CD14-positive monocyte (primary cell): ENCODE results near the gene NANOS3. TPM values are rescaled to one million over a fixed set of nuclear protein-coding genes. Genes with fewer than 3 reads are reported as not detected.

Experiments
- DNase-seq, 3 donors: peaks; one replicate each; pipeline ENCODE4 v3.0.0-alpha.2; 2011 to 2022
- H2AFZ ChIP-seq: 2 replicates; pipeline ENCODE4 v1.6.0; 2012; ENCODE audit warnings: mild to moderate bottlenecking, low read depth, low read length, inconsistent platforms; ENCODE audit not compliant: insufficient read depth, poor library complexity, severe bottlenecking
- H3K27ac ChIP-seq, 2 donors: 1 replicate in 1 of 2; 2 replicates in 1 of 2; pipeline ENCODE4 v1.5.1; 2012 to 2013; ENCODE audit warnings: low read length in 2 of 2, control low read depth in 1 of 2, inconsistent platforms in 1 of 2, low read depth in 1 of 2, mild to moderate bottlenecking in 1 of 2
- H3K27me3 ChIP-seq, 2 donors: one replicate each; pipeline versions ENCODE4 v1.6.0 to v1.6.1; 2011 to 2013; ENCODE audit warnings: low read length in 2 of 2; ENCODE audit not compliant: control insufficient read depth in 2 of 2, insufficient read depth in 2 of 2
- H3K36me3 ChIP-seq, 2 donors: replicated peaks in 1 of 2; 1 replicate in 1 of 2; 2 replicates in 1 of 2; pipeline versions ENCODE4 v1.5.1 to v1.6.1; 2012 to 2013; ENCODE audit warnings: low read length in 2 of 2, control low read depth in 1 of 2, inconsistent platforms in 1 of 2, mild to moderate bottlenecking in 1 of 2; ENCODE audit not compliant: insufficient read depth in 2 of 2, control insufficient read depth in 1 of 2
- H3K4me1 ChIP-seq, 2 donors: 1 replicate in 1 of 2; 2 replicates in 1 of 2; pipeline versions ENCODE4 v1.5.1 to v1.6.1; 2012 to 2013; ENCODE audit warnings: low read length in 2 of 2, control low read depth in 1 of 2, inconsistent platforms in 1 of 2, mild to moderate bottlenecking in 1 of 2, moderate library complexity in 1 of 2; ENCODE audit not compliant: insufficient read depth in 2 of 2, control insufficient read depth in 1 of 2
- H3K4me2 ChIP-seq: replicated peaks from 2 replicates; pipeline ENCODE3; 2012; ENCODE audit warnings: low read length, moderate library complexity, mild to moderate bottlenecking; ENCODE audit not compliant: poor library complexity, severe bottlenecking; ENCODE audit errors: extremely low read depth
- H3K4me3 ChIP-seq, 3 experiments: fragments of 200-600 bp in 1 of 3; sonication (generic) in 1 of 3; replicated peaks in 1 of 3; 1 replicate in 2 of 3; 2 replicates in 1 of 3; pipeline ENCODE4 v1.5.1; 2011 to 2013; ENCODE audit warnings: low read length in 3 of 3, mild to moderate bottlenecking in 3 of 3, control low read depth in 2 of 3, low read depth in 2 of 3, inconsistent platforms in 1 of 3, moderate library complexity in 1 of 3
- H3K79me2 ChIP-seq: 2 replicates; pipeline ENCODE4 v1.6.0; 2012; ENCODE audit warnings: mild to moderate bottlenecking, control low read depth, inconsistent platforms, low read length, moderate library complexity; ENCODE audit not compliant: insufficient read depth
- H3K9ac ChIP-seq: 2 replicates; pipeline ENCODE4 v1.6.0; 2017; ENCODE audit warnings: low read length, mild to moderate bottlenecking; ENCODE audit not compliant: insufficient read depth, poor library complexity, severe bottlenecking
- H3K9me3 ChIP-seq, 2 donors: replicated peaks in 1 of 2; 1 replicate in 1 of 2; 2 replicates in 1 of 2; pipeline versions ENCODE4 v1.5.1 to v1.6.1; 2012 to 2013; ENCODE audit warnings: low read length in 2 of 2, control low read depth in 1 of 2; ENCODE audit not compliant: control insufficient read depth in 1 of 2, insufficient read depth in 1 of 2
- H4K20me1 ChIP-seq: 2 replicates; pipeline ENCODE4 v1.6.0; 2012; ENCODE audit warnings: mild to moderate bottlenecking, low read length, control low read depth, moderate library complexity; ENCODE audit not compliant: insufficient read depth
- H3K27ac Mint-ChIP-seq, 7 donors: one replicate each; pipeline ENCODE4 v1.8.0; 2020; ENCODE audit warnings: mild to moderate bottlenecking in 7 of 7, mixed read lengths in 7 of 7, moderate library complexity in 6 of 7, inconsistent platforms in 2 of 7
- H3K27me3 Mint-ChIP-seq, 3 donors: one replicate each; pipeline ENCODE4 v1.8.0; 2021 to 2022; ENCODE audit warnings: low read depth in 3 of 3, mild to moderate bottlenecking in 3 of 3, mixed read lengths in 3 of 3, moderate library complexity in 3 of 3, inconsistent platforms in 1 of 3
- H3K36me3 Mint-ChIP-seq, 2 donors: one replicate each; pipeline ENCODE4 v1.8.0; 2020; ENCODE audit warnings: mixed read lengths in 2 of 2, inconsistent platforms in 1 of 2, mild to moderate bottlenecking in 1 of 2
- H3K4me1 Mint-ChIP-seq: one replicate; pipeline ENCODE4 v1.8.0; 2020; ENCODE audit warnings: mild to moderate bottlenecking, mixed read lengths
- H3K4me3 Mint-ChIP-seq, 2 donors: one replicate each; pipeline ENCODE4 v1.8.0; 2020; ENCODE audit warnings: mild to moderate bottlenecking in 2 of 2, mixed read lengths in 2 of 2, moderate library complexity in 1 of 2
- H3K9me3 Mint-ChIP-seq, 7 donors: one replicate each; pipeline ENCODE4 v1.8.0; 2020 to 2022; ENCODE audit warnings: mixed read lengths in 7 of 7, mild to moderate bottlenecking in 6 of 7, moderate library complexity in 6 of 7, inconsistent platforms in 2 of 7
- CTCF ChIP-seq: fragments of 200-600 bp; IDR thresholded peaks from one replicate; pipeline ENCODE4 v1.8.0; 2022; ENCODE audit warnings: antibody characterized with exemption, mild to moderate bottlenecking
- WGBS: methylation state at CpG from one replicate; pipeline ENCODE4 v1.1.5; 2013; ENCODE audit warnings: missing lambda C conversion rate; ENCODE audit not compliant: insufficient coverage; 5-methylcytosine and 5-hydroxymethylcytosine counted together
- intact Hi-C, 2 donors: fragments of 100-400 bp; cut with micrococcal nuclease; formaldehyde crosslinking; loops; one replicate each; pipeline versions ENCODE4 v1.15.0 to v1.15.1; 2023
- polyA plus RNA-seq, 3 donors: library from polyadenylated mRNA; depleted of rRNA in 1 of 3; unstranded in 2 of 3; stranded (reverse) in 1 of 3; fragments of 300-500 nt in 2 of 3; fragments of >200 nt in 1 of 3; fragmentation: Illumina TruSeq in 2 of 3; gene quantifications; 1 replicate in 2 of 3; 2 replicates in 1 of 3; pipeline ENCODE4 v1.2.3, GENCODE V29; 2012 to 2021

Gene NANOS3
- polyA plus RNA-seq, 3 donors: not detected

- H3K4me3 ChIP-seq: peak overlapping the region; percentile 39 to 65 (median 63)
- TF ChIP-seq CTCF: no peak
- Mint-ChIP-seq H3K4me1 (peaks cover 66% of the 10 kb centered on the region), H3K36me3 (peaks cover 0 to 12% of the 10 kb centered on the region in 2 donors), H3K27ac (peak overlapping the region; percentile 99 to 100 (median 100)), H3K9me3 (no peaks in the 10 kb centered on the region), H3K27me3 (peaks cover 0 to 5% (median 0%) of the 10 kb centered on the region in 3 donors), H3K4me3 (peak overlapping the region; percentile 78 to 85)
- H3K9me3 ChIP-seq: no peaks in the 10 kb centered on the region
- peaks cover 23% of the 10 kb centered on the region for H3K79me2 ChIP-seq
- 0% methylated on average over 17 of the region's 23 CpGs for WGBS
- peak overlapping the region; percentile 99 for H3K27ac ChIP-seq
- H3K4me1 ChIP-seq: peaks cover 67 to 68% of the 10 kb centered on the region in 2 donors
- H3K36me3 ChIP-seq: no peaks in the 10 kb centered on the region
- H3K27me3 ChIP-seq: no peaks in the 10 kb centered on the region
- DNase-seq: peak; percentile 98 to 99 (median 99)
- no peak overlapping the region for H2AFZ ChIP-seq
- intact Hi-C loops: loop anchor here (2.0 to 10.0 kb wide), 4 partner anchors 14 to 1062 kb away; partner anchors contain the start of genes IER2 (in 1 of the 2) and STX10 (in 1 of the 2)
- peaks cover 8% of the 10 kb centered on the region for H4K20me1 ChIP-seq
- peak overlapping the region; percentile 61 for H3K4me2 ChIP-seq
- H3K9ac ChIP-seq: peak overlapping the region; percentile 99
Observed at GRCh38 chr19:13846557-13847406, 30.2 kb upstream of the NANOS3 start.

- Mint-ChIP-seq H3K27ac (peak overlapping the region; percentile 99 to 100 (median 100)), H3K36me3 (peaks cover 0 to 8% of the 10 kb centered on the region in 2 donors), H3K4me1 (peaks cover 66% of the 10 kb centered on the region), H3K27me3 (peaks cover 0 to 5% (median 0%) of the 10 kb centered on the region in 3 donors), H3K9me3 (no peaks in the 10 kb centered on the region), H3K4me3 (peak overlapping the region; percentile 78 to 85)
- Histone ChIP-seq H3K4me2 (peak overlapping the region; percentile 61), H3K4me1 (peaks cover 67 to 68% of the 10 kb centered on the region in 2 donors), H2AFZ (no peak overlapping the region), H3K27me3 (no peaks in the 10 kb centered on the region), H3K9me3 (no peaks in the 10 kb centered on the region), H3K9ac (peak overlapping the region; percentile 99), H3K27ac (peak overlapping the region; percentile 99), H4K20me1 (no peaks in the 10 kb centered on the region), H3K4me3 (peak overlapping the region; percentile 39 to 65 (median 63)), H3K36me3 (no peaks in the 10 kb centered on the region), H3K79me2 (peaks cover 14% of the 10 kb centered on the region)
- intact Hi-C loops: loop anchor here (2.0 to 10.0 kb wide), 4 partner anchors 13 to 1063 kb away; partner anchors contain the start of genes IER2 (in 1 of the 2) and STX10 (in 1 of the 2)
- WGBS: 0% methylated on average over 14 of the region's 47 CpGs
- DNase-seq: peak; percentile 85 to 90 (median 86)
- TF ChIP-seq CTCF: peak; percentile 25
Observed at GRCh38 chr19:13847407-13848339, 29.3 kb upstream of the NANOS3 start.
